DMS 273 treated with DMSO at 0.1 percent for 48 hours (cell line): ENCODE data around the gene IL37.
"Not testable (repeated sequence)": the region's sequence is repeated elsewhere in the genome, so short reads cannot be mapped to it uniquely, and the experiment has no call there.

Source experiments
- DNase-seq: peaks from one replicate; lab custom pipeline; 2025; lab: John Stamatoyannopoulos, UW

The IL37 gene

DNA sequence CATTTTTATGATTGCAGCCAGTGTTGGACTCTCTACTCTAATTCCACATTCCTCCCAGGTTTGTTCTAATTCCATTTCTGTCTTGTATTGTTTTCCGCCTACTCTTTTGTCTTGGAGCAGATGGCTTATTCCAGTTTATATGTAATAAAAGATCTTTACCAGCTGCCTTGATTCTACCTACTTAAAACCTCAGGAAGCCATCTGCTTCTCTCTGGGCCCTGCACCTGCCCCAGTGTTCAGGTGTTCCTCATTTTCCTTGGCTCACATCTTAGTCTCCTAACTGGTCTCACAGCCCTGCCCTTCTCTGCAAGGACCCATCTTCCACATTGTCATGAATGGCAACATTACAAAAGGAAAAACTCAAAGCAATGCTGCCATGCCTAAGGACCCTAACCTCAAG lies 21.0 kb upstream of the IL37 start:
- no peak for DNase-seq

DNA sequence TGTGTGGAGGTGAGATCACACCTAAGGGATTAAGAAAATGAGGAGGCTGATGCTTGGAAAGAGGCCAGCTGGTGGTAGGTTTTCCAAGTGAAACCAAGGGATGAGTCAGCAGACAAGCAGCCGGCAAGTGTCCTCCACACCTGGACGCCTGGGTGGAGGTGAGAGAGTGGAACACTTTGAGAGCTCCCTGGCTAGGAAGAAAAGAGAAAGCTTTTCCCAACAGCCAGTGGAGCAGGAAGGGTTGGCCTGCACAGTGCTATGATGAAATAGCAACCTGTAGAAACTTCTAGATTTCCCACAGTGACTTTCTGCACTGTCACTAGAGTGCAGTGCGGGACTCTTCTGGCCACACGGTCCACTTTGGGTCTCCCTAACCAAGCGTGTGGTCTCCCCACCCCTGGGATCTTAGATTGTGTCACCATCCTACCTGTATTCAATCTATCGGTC lies 19.6 kb upstream of the IL37 start:
- no peak for DNase-seq

DNA sequence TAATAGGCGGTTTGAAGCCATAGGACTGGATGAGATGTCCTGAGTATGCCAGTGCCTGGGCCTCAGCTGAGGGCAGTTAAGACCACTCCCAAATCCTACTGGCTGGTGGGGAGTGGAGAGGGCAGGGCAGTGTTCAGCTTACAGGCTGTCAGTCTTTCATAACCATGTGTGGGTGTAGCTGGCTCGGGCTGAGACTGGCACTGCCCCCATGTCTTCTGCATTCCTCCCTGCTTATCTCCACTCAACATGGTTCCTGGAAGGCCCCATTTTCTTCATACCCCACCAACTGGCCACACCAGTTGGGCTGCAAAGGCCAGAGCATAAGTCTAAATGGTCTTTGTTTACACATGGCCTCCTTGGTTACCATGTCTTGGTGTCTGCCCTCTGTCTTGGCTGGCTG lies 17.2 kb upstream of the IL37 start:
- DNase-seq, result no peak

DNA sequence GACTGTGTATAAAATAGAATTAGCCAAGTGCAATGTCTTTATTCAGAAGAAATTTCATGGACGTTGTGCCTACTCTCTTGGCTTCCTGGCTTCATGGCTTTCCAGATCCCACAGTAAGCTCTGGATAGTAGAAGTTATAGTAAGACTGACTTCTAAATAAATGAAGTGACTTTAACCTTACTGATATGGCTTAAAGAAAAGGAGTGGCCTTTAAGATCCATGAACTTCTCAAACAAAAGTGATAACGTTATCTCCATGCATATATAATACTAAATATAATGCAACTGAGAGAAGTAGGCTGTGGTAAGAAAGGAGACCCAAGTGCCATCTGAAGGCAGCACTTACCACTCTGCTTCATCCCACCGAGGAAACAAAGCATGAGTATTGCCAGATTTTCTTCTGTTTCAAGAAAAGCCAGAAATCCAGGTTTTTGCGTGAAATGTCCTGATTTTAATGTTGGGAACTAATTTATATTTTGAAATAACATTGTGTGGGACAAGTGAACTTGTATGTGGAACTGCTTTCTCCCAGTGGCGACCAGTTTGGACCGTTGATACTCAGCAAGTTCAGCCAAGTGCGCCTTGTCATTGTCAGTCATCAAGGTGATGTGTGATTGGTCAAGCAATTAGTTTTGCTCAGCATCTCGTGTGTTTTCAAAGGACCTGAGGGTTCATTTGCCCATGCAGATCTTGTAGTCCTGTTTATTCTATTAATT lies 13.9 kb upstream of the IL37 start:
- DNase-seq, result no peak

DNA sequence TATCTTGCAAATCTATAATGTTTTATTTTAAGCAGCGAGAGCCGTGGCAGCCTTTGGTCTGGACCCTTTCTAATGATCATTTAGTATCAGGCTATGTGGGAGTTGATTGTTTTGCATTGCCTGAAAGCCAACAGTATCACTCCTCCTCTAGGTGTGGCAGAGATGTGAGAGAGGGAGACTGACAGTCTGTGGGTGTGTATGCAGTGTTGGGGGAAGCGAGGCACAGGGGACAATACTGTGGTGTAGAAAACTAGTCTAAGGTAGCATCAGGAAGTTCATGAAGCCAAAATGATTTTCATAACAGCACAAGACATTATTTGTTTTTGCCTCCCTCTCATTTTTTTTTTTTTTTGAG lies 13.4 kb upstream of the IL37 start:
- DNase-seq, result no peak

DNA sequence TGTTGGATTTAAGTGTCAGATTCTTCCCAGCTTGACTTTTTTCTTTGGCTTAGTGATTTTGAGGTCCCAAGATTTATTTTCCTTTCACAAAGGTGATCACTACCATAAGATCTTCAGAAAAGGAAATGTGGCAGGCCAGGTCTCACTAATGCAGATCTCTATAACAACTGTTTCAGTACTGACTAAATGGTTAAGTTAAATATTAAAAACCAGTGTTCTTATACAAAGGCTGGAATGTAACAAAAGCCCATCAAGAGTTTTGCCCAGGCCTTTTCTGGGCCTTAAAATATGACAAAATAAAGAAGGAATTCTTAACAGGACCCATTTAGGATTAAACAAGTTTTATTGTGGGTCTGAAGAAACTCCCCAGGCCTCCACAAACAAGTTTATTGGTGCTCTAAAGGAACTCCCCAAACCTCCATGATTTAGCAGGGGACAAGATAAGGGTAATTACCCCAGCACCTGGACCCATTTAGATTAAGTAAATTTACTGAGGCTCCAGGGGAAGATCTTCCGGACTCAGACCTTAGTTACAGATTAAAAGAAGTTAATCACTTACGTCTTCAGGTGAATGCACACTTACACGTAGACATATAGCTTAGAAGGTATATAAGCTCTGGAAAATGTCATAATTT lies 9.4 kb upstream of the IL37 start:
- not testable (repeated sequence) for DNase-seq

DNA sequence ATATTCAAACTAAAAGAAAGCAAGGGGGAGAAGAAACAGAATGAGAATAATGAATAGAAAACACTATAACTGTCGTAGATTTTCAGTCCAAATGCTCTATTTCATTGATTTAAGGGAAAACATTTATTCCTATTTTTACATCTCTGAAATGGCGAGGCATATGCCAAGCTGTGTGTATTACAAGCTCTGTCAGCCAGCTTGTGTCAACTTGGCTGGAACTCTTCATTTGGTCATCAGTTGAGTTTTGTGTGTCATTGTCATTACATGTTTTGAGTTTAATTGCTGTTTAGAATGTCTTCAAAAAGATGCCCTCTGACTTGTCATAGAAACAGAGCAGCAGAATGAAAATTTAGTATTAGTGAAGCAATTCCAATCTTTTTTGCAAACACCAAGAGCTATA lies 8.1 kb upstream of the IL37 start:
- DNase-seq, result no peak

DNA sequence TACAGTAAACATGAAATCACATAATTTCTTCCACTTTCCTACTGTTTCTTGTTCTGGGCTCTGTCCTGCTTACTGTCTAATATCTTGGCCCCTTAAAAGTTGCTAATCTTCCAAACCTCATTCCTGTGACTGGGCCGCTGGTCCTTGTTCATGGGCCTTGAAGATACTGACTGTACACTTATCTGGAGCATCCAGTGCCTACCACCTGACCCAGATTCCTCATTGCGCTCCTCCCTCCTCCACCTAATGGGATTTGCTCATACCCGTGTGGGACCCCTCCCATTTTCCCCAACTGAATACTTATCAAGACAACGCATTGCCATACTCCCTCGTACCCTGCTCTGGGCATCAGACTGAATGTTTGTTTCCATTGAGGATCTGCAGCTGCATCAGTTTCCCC lies 6.1 kb upstream of the IL37 start:
- no peak for DNase-seq

DNA sequence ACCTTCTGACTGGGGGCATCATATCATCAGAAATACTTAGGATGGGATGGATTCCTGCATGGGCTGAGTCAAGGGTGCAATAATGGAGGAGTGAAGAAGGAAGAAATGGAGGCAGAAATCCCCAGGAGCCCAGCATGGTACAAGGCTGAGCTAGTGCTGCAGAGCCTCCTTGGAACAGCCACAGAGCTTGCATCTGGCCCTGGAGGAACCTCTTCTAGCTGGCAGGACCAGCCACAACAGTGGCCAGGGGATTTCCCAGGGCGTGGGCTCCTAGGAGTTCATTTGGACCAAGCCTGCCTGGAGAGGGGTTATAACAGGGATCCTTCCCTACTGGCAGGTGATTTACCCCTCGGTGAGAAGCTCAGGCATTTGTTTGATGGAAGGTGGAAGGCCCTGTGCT lies 4.7 kb upstream of the IL37 start:
- no peak for DNase-seq

DNA sequence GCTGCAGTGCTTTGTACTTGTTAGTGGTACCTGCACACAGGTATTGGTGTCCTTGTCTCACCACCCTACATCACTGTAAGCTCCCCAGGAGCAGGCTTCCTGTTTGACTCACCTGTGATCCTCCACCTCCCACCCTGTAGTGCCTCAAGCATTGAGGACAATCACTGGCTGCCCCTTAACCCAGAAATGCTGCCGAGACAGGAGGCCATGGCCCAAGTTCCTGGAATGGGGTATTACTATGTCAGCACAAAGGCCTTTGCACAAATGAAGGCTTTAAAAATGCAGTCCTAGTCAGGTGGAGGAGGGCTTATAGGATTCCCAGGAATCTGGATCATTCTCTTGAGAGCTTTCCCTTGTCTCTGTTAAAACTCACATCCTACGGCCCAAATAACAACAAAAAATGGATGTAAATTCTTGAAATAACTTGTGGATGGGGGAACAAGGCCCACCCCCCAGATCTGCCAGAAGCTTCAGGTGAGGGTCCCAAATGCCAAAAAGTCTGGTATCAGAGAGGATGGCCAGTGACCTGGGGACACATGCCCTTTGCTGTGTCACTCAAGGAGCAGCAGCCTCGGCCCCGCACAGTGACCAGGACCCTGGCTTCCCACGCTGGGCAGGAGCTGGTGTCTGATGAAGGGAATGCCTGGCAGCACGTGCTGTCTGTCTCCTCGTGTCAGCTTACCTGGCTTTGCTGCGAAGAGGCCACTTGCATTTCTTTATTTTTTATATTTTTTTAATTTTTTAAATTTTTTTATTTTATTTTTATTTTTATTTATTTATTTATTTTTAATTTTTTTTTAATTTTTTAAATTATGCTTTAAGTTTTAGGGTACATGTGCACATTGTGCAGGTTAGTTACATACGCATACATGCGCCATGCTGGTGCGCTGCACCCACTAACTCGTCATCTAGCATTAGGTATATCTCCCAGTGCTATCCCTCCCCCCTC lies 3.7 kb upstream of the IL37 start:
- DNase-seq, result no peak

DNA sequence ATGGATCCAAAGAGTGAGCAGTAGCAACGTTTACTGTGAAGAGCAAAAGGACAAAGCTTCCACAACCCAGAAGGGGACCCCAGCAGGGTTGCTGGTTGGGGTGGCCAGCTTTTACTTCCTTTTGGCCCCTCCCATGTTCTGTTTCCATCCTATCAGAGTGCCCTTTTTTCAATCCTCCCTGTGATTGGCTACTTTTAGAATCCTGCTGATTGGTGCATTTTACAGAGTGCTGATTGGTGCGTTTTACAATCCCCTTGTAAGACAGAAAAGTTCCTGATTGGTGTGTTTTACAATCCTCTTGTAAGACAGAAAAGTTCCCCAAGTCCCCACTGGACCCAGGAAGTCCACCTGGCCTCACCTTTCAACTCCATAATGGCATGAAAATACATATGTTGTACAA lies 2.4 kb upstream of the IL37 start:
- not testable (repeated sequence) for DNase-seq

DNA sequence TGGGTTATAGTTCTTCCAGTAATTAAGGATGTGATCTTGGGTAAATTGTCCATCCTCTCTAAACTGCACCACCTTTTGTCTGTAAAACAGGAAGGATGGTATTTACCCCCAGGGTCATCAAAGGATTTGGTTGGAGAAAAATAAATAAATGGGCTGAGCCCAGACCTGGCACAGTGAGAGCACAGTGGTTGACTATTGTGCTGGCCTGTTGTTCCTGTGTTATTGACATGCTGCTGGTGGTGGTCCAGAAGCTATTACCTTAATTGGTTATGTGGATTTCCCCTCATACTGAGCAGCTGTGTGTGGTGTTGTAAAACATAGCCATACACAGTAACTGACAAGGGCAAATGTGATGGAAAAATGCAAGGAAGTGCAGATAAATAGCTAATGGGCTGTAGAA lies 746 bp upstream of the IL37 start:
- no peak for DNase-seq

DNA sequence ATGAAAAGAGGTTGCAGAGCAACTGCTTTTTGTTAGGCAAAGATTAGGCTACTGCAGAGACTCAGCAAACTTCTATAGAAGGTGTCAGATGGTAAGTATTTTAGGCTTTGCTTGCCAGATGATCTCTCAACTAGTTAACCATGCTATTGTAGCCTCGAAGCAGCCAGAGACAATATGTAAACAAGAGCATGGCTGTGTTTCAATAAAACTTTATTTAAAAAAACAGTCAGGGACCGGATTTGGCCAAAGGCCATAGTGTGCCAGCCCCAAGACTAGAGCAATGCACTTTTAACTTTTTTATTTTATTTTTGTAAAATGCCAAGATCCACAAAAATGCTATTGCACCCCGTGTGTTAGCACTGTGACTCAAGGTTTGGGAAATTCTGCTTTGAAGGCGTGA lies 1.4 kb downstream of the IL37 start:
- no peak for DNase-seq

DNA sequence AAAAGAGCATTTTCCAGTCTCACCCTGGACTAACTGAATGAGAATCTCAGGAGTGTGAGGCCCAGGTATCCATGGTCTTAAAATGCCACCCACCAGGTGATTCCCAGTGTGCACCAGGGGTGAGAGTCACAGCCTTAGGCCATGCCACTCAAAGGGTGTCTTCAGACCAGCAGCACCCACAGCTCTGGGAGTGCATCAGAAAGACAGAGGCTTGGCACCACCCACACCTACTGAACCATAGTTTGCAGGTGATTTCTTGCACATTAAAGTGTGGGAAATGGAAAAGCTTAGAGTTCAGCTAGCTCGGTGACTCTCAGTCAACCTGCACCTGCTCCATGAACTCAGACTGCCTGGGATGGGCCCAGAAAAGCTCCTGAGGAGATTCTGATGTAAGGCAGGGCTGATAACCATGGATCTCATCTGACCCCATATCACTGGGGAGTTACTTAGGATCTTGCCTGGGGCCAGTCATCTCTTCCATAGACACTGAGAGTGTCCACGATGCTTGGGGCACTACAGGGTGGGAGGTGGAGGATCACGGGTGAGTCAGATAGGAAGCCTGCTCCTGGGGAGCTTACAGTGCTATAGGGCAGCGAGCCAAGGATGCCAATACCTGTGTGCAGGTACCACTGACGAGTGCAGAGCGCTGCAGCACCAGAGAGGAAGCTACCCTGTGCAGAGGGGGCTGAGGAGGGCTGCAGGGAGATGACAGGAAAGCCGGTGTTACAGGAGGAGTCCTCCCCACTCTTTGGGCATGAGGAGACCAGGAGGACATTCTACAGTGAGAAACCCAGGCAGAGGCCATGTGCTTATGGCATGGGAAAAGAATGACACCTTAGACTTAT lies 4.6 kb downstream of the IL37 start:
- DNase-seq, result no peak

DNA sequence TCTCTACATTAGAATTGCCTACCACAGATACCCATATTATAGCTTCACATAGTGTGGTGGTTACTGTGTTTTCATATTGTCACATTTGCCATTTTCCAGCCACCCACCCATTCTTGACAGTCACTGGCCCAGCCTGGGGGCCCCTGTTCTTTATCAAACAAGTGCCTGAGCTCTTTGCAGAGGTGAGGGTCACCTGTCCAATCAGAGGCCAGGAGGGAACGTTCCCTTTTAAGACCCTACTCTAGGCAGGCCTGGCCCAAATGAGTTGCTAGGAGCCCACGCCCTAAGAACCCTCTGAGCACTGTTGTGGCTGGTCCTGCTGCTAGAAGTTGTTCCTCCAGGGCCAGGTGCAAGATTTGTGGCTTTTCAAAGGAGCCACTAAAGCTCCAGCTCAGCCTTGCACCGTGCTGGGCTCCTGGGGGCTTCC lies 5.2 kb downstream of the IL37 start:
- no peak for DNase-seq

DNA sequence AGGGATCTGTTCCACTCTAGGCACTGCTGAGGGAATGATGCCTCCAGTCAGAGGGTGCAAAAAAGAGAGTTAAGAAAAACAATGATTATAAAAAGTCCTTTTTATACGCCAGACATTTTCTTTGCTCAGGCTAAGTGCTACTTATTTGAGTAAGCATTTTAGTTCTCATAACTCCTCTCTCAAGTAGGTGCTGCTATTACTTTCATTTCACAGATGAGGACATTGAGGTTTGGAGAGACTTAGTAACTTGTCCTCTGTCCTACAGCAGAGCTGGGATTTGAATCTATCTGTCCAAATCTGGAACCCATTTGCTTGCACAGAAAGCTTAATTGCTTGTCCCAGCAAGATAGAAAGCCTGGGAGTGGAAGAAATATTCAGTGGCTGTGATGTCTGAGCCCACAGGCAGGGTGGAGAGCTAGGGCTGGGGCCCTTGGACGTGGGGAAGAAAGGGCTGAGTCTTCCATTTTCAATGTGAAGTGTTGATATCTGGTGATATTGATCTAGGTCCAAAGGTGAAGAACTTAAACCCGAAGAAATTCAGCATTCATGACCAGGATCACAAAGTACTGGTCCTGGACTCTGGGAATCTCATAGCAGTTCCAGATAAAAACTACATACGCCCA lies 5.8 kb downstream of the IL37 start:
- no peak for DNase-seq

DNA sequence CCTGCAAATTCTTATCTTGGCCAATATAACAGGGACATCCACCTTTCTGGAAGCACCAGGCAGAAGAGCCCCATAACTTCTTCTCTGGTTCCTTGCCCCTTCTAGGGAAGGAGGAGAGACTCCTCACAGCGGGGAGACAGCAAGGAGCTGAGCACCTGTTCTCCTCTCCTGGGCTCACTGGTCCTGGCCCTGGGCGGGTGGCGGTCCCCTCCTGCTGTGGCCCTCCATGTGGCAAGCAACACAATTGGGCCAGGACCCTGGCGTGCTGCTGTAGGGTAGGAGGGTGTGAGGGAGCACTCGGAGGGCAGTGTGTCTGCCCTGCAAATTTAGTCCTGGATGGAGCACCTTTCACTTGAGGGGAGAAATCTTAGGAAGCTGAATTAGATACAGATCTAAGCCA lies 6.9 kb downstream of the IL37 start:
- DNase-seq, result no peak

DNA sequence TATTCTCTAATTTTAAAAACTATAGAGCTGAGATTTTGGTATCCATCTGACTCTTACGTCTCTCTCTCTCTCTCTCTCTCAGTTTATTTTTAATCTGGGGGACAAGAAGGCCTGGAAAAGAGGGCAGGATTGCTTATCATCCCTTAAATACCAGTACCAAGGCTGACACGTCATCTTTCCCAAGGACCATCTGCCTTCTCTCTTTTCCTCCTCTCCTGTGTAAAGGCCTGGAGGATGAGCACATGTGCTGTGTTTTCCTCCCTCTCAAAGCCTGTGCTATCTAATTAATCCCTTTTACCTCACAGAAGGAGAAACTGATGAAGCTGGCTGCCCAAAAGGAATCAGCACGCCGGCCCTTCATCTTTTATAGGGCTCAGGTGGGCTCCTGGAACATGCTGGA lies 7.3 kb downstream of the IL37 start:
- DNase-seq, result no peak

DNA sequence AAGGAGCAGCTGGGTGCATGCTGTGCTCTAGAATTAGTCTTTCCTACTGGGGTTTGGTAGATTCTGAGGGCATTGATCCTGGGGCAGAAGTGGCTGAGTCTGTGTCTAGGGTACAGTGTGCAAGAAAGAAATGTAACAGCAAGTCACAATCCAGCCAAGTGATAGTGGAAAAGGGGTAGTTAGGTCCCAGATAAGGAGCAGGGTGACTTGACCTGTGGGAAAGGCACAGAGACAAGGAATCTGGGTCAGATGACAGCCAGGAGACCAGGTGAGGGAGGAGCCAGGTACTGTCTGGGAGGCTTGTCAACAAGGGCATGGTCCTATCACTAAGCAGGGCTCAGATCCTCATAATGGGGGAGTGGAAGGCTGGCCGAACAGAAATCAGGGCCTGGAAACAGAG lies 8.1 kb downstream of the IL37 start:
- no peak for DNase-seq

DNA sequence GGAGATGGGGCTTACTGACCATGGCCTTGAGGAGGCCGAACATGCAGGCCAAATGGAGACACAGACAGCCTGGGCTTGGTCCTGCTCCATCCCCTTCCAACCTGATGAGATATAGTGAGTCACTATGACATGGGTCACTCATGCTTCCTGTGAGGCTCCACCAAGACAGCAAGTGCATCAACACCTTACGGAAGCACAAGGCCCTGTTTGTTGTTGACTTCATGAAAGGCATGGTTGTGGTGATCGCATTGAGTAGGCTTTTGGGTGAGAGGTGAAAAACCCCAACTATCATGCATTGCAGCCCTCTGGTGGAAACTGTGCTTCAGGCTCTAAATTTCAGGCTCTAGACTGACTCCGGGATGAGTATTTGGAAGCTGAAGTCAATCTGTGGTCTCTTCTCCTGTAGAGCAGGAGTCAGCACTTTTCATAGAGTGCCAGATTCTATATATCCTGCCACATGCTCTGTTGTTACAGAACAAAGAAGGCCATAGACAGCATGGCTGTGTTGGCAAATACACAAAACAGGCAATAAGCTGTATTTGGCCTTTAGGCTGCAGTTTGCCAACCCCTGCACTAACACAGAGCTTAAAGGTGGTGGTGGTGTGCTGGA lies 10.1 kb downstream of the IL37 start:
- DNase-seq, result no peak

DNA sequence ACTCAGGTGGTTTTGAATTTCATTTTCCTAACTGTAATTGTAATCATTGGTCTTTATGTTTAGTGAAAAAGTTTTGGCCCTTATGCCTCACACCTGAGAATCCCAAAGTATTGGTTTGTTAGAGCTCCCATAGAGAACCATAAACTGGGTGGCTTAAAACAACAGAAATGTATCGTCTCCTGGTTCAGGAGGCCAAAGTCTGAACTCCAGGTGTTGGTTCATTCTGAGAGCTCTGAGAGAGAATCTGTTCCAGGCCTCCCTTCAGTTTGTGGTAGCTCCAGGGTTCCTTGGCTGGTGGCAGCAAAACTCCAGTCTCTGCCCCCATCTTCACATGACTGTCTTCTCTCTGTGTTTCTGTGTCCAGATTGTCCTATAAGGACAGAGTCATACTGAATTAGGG lies 11.0 kb downstream of the IL37 start:
- no peak for DNase-seq
